ENCODE measurements around the gene IFIT3. TPM values are rescaled to one million over a fixed set of nuclear protein-coding genes. Genes with fewer than 3 reads are reported as not detected.

IFIT3 gene
- total RNA-seq, 1 donor from 2014 or later = 8.4 TPM

Other genes starting within 250 kb of the IFIT3 start
- 0.78 TPM for gene CH25H, start 120.7 kb upstream of the IFIT3 start, total RNA-seq
- gene LIPA, start 76.2 kb upstream of the IFIT3 start, total RNA-seq = 39.9 TPM
- 5.0 TPM for gene IFIT2, start 26.0 kb upstream of the IFIT3 start, total RNA-seq
- 2.0 TPM for gene IFIT1B, start 50.1 kb downstream of the IFIT3 start, total RNA-seq
- gene IFIT1, start 64.6 kb downstream of the IFIT3 start, total RNA-seq = 10.0 TPM
- gene IFIT5, start 86.6 kb downstream of the IFIT3 start, total RNA-seq = 60.7 TPM
- 4.1 TPM for gene SLC16A12, start 207.6 kb downstream of the IFIT3 start, total RNA-seq